ENCODE measurements around the gene PIN1.

Gene PIN1

DNA sequence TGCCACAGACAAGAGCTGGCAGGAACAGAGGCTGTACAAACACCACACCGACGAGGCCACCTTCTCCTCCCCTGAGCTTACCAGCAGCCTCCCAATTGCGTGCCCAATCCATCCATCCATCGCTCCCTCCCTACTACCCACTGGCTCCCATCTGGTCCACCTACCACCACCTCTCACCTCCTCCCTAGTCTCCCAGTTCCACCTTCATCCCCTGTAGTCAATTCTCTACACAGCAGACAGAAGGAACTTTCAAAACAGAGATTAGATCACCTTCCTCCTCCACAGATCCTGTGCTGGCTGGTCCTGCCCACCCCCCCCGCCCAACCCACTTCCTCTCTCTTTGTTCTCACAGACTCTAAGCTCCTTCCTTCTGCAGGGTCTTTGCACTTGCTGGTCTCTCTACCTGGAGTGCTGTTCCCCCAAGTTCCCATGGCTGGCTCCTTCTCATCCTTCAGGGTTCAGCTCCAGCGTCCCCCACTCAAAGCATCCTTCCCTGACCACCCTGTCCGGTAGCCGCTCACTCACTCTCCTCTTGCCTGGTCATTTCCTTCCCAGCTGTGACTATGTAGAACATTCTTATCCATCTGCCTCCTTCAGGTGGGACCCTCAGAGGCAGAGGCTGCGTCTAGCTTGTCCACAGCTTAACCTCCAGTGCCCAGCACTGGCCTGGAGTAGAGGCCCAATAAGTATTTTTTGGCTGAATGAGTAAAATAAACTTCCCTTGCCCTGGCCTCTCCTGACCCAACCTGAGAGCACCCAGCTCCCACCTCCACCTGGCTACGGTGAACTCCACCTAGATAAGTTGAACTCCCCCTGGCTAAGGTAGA lies 23.0 kb downstream of the PIN1 start:
- no peak for DNase-seq (ENCODE audit: extremely low read depth, low read depth)
- TF ChIP-seq, protein P1, sequence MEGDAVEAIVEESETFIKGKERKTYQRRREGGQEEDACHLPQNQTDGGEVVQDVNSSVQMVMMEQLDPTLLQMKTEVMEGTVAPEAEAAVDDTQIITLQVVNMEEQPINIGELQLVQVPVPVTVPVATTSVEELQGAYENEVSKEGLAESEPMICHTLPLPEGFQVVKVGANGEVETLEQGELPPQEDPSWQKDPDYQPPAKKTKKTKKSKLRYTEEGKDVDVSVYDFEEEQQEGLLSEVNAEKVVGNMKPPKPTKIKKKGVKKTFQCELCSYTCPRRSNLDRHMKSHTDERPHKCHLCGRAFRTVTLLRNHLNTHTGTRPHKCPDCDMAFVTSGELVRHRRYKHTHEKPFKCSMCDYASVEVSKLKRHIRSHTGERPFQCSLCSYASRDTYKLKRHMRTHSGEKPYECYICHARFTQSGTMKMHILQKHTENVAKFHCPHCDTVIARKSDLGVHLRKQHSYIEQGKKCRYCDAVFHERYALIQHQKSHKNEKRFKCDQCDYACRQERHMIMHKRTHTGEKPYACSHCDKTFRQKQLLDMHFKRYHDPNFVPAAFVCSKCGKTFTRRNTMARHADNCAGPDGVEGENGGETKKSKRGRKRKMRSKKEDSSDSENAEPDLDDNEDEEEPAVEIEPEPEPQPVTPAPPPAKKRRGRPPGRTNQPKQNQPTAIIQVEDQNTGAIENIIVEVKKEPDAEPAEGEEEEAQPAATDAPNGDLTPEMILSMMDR (IDR thresholded peaks at IDR 0.05; ENCODE audit: low read depth, low read length): no peak

DNA sequence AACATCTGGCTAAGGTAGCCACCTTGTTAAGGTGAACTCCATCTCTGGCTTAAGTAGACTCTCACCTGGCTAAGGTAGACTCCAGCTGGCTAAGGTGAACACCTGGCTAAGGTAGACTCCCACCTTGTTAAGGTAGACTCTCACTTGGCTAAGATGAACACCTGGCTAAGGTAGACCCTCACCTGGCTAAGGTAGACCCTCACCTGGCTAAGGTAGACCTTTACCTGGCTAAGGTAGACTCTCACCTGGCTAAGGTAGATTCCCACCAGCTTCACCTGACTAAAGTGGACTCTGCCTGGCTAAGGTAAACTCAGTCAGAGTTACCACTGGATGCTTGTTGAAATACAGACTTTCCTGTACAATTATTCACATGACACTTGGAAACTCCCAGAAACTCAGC lies 23.6 kb downstream of the PIN1 start:
- TF ChIP-seq, protein P1 (IDR thresholded peaks at IDR 0.05; ENCODE audit: low read depth, low read length): no peak
- DNase-seq (ENCODE audit: extremely low read depth, low read depth): no peak

DNA sequence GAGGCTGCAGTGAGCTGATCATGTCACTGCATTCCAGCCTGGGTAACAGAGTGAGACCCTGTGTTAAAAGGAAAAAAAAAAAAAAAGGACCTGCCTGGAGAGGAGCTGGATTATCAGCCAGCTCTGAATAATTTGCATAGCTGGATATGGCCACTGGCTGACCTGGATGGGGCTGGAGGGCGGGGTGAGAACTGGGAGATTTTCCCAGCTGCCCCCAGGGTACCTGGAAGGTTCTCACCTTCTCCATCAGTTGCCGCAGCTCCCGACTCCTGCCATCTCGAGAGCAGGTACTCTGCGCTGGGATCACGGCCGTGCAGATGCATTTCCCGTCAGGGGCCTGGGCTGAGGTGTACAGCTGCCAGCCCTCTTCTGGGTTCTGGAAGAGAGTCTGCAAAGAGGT lies 25.3 kb downstream of the PIN1 start:
- TF ChIP-seq, protein P1 (IDR thresholded peaks at IDR 0.05; ENCODE audit: low read depth, low read length): no peak
- no peak for DNase-seq (ENCODE audit: extremely low read depth, low read depth)

DNA sequence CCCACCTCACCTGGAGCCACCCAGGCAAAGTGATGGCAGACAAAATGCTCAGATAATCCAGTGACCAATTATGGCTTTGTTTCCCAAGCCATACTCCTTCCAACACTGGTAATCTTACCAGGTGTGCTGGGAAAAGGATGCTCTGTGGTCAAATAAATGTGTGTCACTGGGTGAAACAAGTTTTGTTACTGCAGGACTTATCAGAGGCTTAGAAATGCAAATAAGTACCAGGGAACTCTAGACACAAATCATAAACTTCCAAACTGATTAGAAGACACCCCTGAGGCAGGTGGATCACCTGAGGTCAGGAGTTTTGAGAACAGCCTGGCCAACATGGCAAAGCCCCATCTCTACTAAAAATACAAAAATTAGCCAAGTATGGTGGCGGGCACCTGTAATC lies 26.4 kb downstream of the PIN1 start:
- DNase-seq (ENCODE audit: extremely low read depth, low read depth): no peak
- TF ChIP-seq, protein P1 (IDR thresholded peaks at IDR 0.05; ENCODE audit: low read depth, low read length): no peak

DNA sequence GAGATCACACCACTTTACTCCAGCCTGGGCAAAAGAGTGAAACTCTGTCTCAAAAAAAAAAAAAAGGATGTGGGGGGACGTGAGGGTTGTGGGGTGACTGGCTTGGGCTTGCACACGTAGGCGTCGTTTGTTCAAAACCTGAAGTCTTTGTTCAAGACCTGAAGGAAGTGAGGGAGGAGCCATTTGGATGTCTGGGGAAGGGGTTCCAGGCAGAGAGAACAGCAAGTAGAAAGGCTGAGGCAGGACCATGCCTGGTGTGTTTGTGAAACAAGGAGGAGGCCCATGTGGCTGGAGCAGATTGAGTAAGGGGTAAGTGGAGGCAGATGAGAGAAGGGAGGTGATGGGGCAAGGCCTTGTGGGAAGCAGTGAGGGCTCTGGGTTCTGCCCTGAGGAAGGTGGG lies 27.8 kb downstream of the PIN1 start:
- DNase-seq (ENCODE audit: extremely low read depth, low read depth): no peak
- TF ChIP-seq, protein P1 (IDR thresholded peaks at IDR 0.05; ENCODE audit: low read depth, low read length): no peak

DNA sequence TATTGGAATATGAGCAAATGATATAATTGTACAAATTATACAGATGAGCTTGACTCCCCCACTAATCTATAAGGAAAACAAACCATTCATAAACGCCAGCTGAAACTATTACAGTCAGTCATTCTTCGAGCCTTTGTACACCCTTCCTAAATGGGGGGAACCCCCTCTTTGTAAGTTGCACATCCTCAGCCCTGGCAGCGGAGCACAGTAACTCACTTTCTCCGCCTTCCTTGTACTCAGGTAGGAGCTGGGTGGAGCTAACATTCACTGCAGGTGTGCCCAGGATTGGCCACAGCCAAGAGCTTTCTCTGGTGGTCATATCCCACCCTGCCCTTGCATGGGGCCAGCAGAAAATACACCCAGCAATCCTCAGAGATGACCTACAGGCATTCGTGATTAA lies 28.6 kb downstream of the PIN1 start:
- TF ChIP-seq, protein P1 (IDR thresholded peaks at IDR 0.05; ENCODE audit: low read depth, low read length): no peak

DNA sequence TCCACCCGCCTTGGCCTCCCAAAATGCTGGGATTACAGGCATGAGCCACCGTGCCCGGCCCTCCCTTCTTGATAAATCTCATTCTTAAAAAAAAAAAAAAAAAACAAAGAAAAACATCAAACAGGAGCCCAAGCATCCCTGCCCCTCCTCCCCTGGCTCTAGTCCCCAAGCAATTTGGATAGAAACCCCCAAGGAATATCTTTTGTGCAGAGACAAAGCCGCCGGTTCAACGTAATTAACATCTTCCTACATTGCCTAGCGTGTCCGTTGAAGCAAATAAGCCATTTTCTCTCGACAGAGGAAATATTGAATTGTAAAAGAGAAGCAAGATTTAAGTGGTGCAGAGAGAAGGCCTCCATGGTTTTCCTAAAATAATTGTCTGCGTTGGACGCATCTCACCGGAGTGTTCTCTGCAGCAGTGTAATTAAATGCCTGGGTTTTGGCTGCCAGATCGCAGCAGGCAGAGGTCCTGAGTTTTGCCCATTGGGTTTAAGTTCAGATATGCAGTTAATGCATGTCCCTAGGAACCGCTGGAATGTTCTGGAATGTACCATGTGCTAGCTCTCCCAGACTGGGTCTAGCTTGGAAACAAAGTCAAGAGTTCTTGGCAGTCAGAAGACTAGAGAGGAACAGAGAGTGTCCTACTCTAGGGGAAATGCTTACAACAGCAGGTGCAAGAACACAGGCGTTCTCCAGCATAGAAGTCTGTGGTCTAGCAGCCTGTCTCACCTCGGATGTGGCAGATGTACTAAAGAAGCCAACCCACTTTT lies 30.8 kb downstream of the PIN1 start:
- no peak for DNase-seq (ENCODE audit: extremely low read depth, low read depth)
- TF ChIP-seq, protein P1 (IDR thresholded peaks at IDR 0.05; ENCODE audit: low read depth, low read length): no peak

More for the DNA sequence above, 28.6 kb downstream of the PIN1 start:
- no peak for DNase-seq (ENCODE audit: extremely low read depth, low read depth)
